ENCODE data around the gene GLS.
"Not testable (repeated sequence)": the region's sequence is repeated elsewhere in the genome, so short reads cannot be mapped to it uniquely, and the experiment has no call there.

The GLS gene

DNA sequence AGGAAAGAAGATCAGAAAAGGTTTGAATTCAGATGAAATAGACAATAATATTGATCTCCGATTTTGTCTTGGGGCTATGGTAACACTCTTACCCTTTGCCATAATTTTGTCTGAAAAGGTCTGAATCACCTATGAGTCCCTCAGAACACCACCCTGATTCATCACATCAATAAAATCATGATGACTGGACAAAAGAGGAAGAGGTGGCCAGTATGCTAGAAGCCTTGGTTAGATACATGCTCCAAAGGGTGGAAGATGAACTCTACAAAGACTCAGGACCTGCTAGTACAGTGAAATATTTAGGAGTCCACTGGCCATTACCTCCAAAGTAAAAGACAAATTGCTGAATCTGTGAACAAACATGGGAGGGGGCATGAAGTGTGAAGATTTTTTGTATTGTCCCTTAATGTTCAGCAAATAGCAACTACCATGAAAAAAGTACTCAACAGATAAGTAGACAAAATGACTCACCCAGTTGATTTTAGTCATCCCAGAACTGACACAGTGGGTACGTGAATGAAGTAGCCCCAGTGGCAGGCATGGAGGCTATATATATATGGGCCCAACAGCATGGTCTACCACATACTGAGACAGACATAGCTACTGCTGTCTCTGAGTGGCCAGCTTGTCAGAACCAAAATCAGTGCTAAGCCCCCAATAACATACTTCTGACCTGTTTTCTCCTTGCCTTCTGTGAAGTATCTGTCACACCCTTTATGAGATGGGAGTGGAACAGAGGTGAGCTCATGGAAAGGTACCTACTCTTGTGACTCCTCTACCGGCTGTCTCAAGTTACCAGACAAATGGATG, 36.5 kb upstream of the GLS start:
- H3K4me3 ChIP-seq (ENCODE audit: low read length) = no peak overlapping the region
- no peak overlapping the region for H3K9ac ChIP-seq (ENCODE audit: low read length)
- peaks cover 23% of the 10 kb centered on the region for H3K27me3 ChIP-seq (ENCODE audit: control insufficient read depth, insufficient read depth, low read length)
- no peaks in the 10 kb centered on the region for H3K9me3 ChIP-seq (ENCODE audit: control insufficient read depth, low read length)
- H3K4me1 ChIP-seq (ENCODE audit: control insufficient read depth, insufficient read depth, low read length) = no peaks in the 10 kb centered on the region
- no peaks in the 10 kb centered on the region for H3K36me3 ChIP-seq (ENCODE audit: control insufficient read depth, insufficient read depth, low read length)

DNA sequence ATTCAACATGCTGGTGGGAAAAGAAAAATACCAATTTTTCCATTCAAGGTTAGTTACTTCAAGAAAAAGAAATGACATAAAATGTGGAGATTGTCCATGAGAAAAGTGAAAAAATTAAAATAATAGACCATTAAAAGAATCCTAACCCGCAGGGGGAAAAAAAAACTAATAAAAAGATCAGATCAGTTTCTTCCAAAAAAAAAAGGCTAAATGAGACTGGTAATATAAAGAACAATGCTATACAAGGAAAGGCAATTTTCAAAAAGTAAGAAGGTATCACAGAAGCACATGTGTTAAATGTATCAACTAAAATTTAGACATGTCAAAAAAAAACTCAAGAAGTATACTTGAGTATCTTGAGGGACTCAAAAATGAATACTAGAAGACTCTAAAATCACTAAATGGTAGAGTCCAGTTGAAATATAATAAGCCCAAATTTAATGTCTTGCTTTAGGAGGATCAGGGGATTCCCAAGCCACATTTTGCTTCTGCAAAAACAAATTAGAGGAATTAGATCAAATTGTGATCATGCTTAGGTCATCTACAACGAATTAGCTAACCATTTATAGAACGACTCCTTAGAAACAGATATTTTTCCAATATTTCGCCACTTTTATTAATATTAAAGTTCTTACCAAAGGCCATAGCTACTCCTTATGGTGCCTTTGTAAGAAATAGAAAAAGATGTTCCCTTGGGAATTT, 35.8 kb upstream of the GLS start:
- Histone ChIP-seq H3K4me3 (ENCODE audit: low read length) (no peak overlapping the region), H3K9me3 (ENCODE audit: control insufficient read depth, low read length) (no peaks in the 10 kb centered on the region), H3K9ac (ENCODE audit: low read length) (no peak overlapping the region), H3K4me1 (ENCODE audit: control insufficient read depth, insufficient read depth, low read length) (no peaks in the 10 kb centered on the region), H3K36me3 (ENCODE audit: control insufficient read depth, insufficient read depth, low read length) (no peaks in the 10 kb centered on the region), H3K27me3 (ENCODE audit: control insufficient read depth, insufficient read depth, low read length) (peaks cover 23% of the 10 kb centered on the region)

DNA sequence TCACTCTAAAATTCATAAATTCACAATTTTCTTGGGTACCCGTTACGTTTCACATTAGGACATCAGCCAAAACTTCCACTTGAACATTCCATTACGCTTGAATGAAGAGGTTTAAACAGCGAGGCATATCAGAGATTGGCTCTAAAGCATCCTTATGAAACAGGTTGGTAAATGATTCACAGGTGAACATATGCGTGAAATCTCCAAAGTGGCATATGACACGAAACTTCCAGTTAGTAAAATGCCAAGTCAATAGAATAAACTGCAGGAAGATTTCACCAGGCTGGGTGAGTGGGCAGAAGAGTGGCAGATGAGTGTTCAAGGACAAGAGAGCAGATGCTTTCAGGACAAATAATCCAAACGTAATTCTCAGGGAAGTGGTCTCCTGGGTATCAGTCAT, 33.9 kb upstream of the GLS start:
- Histone ChIP-seq H3K27me3 (ENCODE audit: control insufficient read depth, insufficient read depth, low read length) (peaks cover 9% of the 10 kb centered on the region), H3K9ac (ENCODE audit: low read length) (no peak overlapping the region), H3K9me3 (ENCODE audit: control insufficient read depth, low read length) (no peaks in the 10 kb centered on the region), H3K36me3 (ENCODE audit: control insufficient read depth, insufficient read depth, low read length) (no peaks in the 10 kb centered on the region), H3K4me3 (ENCODE audit: low read length) (no peak overlapping the region), H3K4me1 (ENCODE audit: control insufficient read depth, insufficient read depth, low read length) (no peaks in the 10 kb centered on the region)

DNA sequence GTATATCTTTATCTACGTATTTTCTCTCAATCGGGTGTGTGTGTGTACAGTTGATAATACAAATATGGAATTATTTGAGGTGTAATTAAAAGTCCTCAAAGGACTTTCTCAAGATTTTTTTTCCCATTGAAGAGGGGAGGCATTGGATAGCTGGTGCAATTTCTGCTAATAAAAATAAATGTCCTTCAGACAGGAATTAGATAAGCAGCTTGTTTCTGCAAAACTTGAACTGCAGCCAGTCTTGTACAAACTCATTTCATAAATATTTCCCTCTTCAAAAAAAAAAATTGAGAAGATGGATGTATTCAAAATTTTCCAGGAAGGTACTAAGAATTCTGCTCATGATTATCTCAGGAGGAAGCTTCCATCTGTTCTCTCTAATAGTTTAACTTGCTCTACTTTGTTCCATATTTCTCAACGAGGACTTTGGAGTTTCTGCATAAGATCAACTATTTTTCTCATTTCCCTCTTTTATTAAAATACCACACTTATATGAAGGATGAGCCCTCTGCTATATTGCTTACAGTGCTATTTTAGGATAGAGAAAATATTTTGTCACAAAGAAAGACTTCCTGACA, 33.0 kb upstream of the GLS start:
- H3K4me1 ChIP-seq (ENCODE audit: control insufficient read depth, insufficient read depth, low read length) = no peaks in the 10 kb centered on the region
- no peaks in the 10 kb centered on the region for H3K36me3 ChIP-seq (ENCODE audit: control insufficient read depth, insufficient read depth, low read length)
- H3K9ac ChIP-seq (ENCODE audit: low read length) = no peak overlapping the region
- H3K4me3 ChIP-seq (ENCODE audit: low read length) = no peak overlapping the region
- peaks cover 5% of the 10 kb centered on the region for H3K27me3 ChIP-seq (ENCODE audit: control insufficient read depth, insufficient read depth, low read length)
- H3K9me3 ChIP-seq (ENCODE audit: control insufficient read depth, low read length) = no peaks in the 10 kb centered on the region

DNA sequence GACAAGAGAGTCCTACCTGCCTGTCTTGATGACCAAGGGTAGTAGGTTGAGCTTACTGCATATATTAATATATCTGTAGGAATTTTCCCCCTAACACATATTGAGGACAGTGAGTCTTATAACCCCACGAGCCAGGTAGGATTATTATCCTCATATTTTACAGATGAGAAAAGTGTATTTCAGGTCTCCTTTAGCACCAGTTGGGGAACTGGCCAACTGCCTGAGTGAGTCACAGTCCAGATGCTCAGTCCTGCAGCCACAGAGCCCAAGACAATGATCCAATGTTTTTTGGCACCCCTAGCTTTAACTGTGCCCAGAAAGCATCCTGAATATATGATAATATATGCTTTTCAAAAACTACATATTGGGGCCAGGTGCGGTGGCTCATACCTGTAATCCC, 30.8 kb upstream of the GLS start:
- H3K4me1 ChIP-seq (ENCODE audit: control insufficient read depth, insufficient read depth, low read length) = no peaks in the 10 kb centered on the region
- H3K4me3 ChIP-seq (ENCODE audit: low read length) = no peak overlapping the region
- H3K9ac ChIP-seq (ENCODE audit: low read length) = no peak overlapping the region
- no peaks in the 10 kb centered on the region for H3K36me3 ChIP-seq (ENCODE audit: control insufficient read depth, insufficient read depth, low read length)
- peaks cover 5% of the 10 kb centered on the region for H3K27me3 ChIP-seq (ENCODE audit: control insufficient read depth, insufficient read depth, low read length)
- no peaks in the 10 kb centered on the region for H3K9me3 ChIP-seq (ENCODE audit: control insufficient read depth, low read length)

DNA sequence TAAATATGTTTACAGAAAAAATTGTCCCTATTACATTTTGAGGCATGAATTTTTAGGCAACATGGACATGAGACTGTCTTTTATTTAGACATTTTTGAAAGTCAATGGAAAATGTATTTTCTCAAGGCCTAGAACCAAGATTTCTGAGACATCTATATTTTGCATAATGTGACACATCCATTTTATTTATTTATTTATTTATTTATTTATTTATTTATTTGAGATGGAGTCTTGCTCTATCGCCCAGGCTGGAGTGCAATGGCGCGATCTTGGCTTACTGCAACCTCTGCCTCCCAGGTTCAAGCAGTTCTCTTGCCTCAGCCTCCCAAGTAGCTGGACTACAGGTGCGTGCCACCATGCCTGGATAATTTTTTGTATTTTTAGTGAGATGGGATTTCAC, 27.6 kb upstream of the GLS start:
- H3K4me3 ChIP-seq (ENCODE audit: low read length); H3K9ac ChIP-seq (ENCODE audit: low read length); H3K9me3 ChIP-seq (ENCODE audit: control insufficient read depth, low read length); H3K36me3 ChIP-seq (ENCODE audit: control insufficient read depth, insufficient read depth, low read length); H3K27me3 ChIP-seq (ENCODE audit: control insufficient read depth, insufficient read depth, low read length); H3K4me1 ChIP-seq (ENCODE audit: control insufficient read depth, insufficient read depth, low read length): not testable (repeated sequence)

DNA sequence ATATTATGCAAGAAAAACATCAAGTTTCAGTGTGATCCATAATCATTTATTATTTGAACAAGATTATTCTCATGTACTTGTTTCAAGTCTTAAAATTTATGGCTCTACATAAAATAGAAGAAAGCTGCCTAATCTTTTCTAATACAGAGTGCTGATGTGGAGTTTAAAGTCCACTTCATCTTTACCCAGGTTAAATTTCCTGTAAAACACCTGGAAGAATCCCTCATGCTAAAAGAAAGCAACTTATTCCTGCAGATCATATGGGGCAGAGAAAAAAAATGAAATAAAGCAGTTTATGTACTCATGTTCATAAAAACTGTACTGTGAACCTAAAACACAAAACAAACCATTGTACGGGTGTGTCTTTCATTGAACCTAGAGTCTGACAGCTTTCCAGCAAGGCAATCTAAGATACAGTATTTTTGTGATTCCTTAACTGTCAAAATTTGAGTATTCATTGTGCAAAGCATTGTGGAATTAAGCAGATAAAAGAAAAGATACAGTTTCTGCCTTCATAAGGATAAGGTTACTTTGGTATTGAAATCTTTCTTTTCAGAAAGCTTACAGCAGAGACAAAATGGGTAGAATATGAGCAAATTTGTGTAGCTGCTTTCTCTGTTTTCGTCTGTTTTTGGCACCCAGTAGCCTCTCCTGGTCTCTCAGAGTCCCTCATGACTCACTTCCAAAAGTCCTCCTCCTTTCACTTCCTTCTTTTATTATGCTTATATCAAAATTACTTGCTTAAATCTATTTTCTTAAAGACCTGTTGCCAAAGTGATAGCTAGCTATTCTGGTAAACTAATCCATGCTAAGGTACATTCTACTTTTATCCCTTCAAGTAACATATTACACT, 26.9 kb upstream of the GLS start:
- Histone ChIP-seq H3K4me3 (ENCODE audit: low read length) (no peak overlapping the region), H3K9me3 (ENCODE audit: control insufficient read depth, low read length) (no peaks in the 10 kb centered on the region), H3K27me3 (ENCODE audit: control insufficient read depth, insufficient read depth, low read length) (no peaks in the 10 kb centered on the region), H3K9ac (ENCODE audit: low read length) (no peak overlapping the region), H3K36me3 (ENCODE audit: control insufficient read depth, insufficient read depth, low read length) (no peaks in the 10 kb centered on the region), H3K4me1 (ENCODE audit: control insufficient read depth, insufficient read depth, low read length) (no peaks in the 10 kb centered on the region)

DNA sequence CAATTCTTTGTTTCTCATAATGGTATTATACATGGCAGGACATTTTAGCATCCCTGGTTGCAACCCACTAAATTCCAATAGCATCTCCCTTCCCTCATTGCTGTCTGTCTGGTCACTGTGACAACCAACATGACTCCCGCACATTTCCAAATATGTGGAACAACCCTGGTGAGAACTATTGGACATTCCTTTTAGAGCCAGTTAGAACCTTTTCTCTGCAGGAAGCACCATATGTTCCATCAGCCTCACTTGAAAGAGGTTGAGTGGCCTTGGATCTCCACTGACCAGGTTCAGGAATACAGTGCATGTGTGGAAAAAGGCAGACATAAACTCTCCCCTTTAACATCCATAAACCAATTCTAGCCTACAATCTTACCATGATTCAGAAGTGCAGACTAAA, 25.9 kb upstream of the GLS start:
- H3K36me3 ChIP-seq (ENCODE audit: control insufficient read depth, insufficient read depth, low read length) = no peaks in the 10 kb centered on the region
- no peaks in the 10 kb centered on the region for H3K27me3 ChIP-seq (ENCODE audit: control insufficient read depth, insufficient read depth, low read length)
- H3K4me3 ChIP-seq (ENCODE audit: low read length) = no peak overlapping the region
- no peaks in the 10 kb centered on the region for H3K4me1 ChIP-seq (ENCODE audit: control insufficient read depth, insufficient read depth, low read length)
- H3K9ac ChIP-seq (ENCODE audit: low read length) = no peak overlapping the region
- H3K9me3 ChIP-seq (ENCODE audit: control insufficient read depth, low read length) = no peaks in the 10 kb centered on the region

DNA sequence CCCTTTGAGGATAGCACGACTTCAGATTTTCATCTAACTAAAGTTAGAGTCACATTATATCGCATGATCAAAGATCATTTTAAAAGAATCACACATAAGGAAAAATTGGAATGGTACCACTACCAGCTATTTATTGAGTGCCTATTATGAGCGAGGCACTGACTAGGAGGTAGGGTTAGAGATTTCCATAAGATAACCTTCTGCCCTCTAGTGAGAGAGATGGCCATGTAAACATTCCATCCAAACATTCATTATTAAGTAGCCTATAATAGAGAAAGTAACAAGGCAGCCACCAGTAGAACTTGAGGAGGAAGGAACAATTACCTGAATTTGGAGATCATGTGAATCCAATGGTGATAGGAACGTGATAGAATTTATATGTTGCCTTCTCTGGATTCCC, 25.4 kb upstream of the GLS start:
- Histone ChIP-seq H3K36me3 (ENCODE audit: control insufficient read depth, insufficient read depth, low read length) (no peaks in the 10 kb centered on the region), H3K27me3 (ENCODE audit: control insufficient read depth, insufficient read depth, low read length) (no peaks in the 10 kb centered on the region), H3K4me3 (ENCODE audit: low read length) (no peak overlapping the region), H3K4me1 (ENCODE audit: control insufficient read depth, insufficient read depth, low read length) (no peaks in the 10 kb centered on the region), H3K9ac (ENCODE audit: low read length) (no peak overlapping the region), H3K9me3 (ENCODE audit: control insufficient read depth, low read length) (no peaks in the 10 kb centered on the region)

DNA sequence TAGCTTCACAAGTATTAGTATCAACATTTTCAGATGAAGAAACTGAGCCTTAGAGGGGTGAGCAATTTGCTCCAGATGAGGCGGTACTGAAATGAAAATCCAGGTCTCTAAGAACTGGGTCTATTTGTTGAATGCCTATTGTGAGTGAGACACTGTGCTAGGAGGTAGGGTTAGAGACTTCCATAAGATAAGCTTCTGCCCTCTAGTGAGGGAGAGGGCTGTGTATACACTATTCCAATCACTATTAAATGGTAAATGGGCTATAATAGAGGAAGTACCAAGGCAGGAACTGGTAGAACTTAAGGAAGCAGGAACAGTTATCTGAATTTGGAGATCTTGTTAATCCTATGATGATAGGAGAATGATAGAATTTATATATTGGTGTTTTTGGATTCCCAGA, 23.6 kb upstream of the GLS start:
- no peak overlapping the region for H3K4me3 ChIP-seq (ENCODE audit: low read length)
- no peaks in the 10 kb centered on the region for H3K36me3 ChIP-seq (ENCODE audit: control insufficient read depth, insufficient read depth, low read length)
- no peaks in the 10 kb centered on the region for H3K27me3 ChIP-seq (ENCODE audit: control insufficient read depth, insufficient read depth, low read length)
- no peak overlapping the region for H3K9ac ChIP-seq (ENCODE audit: low read length)
- H3K4me1 ChIP-seq (ENCODE audit: control insufficient read depth, insufficient read depth, low read length) = no peaks in the 10 kb centered on the region
- H3K9me3 ChIP-seq (ENCODE audit: control insufficient read depth, low read length) = no peaks in the 10 kb centered on the region

DNA sequence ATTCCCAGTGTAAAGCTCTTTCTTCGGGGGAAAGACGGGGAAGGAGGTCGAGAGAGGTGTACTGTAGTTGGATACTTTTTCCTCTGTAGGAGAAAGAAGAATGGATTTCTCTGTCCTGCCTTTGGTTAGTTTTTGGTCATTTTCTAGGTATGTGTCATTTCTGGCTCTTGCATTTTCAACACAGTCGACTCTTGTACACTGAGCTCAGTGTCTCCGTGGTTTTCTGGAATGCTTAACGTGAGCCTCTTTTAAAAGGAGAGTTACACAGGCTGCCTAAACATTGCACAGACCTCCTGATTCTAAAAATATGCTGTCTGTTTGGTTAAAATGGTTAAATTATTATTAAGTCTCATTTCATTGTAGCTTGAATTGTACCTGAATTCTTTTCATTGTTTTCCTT, 21.8 kb upstream of the GLS start:
- Histone ChIP-seq H3K4me3 (ENCODE audit: low read length) (no peak overlapping the region), H3K27me3 (ENCODE audit: control insufficient read depth, insufficient read depth, low read length) (no peaks in the 10 kb centered on the region), H3K9me3 (ENCODE audit: control insufficient read depth, low read length) (no peaks in the 10 kb centered on the region), H3K9ac (ENCODE audit: low read length) (no peak overlapping the region), H3K36me3 (ENCODE audit: control insufficient read depth, insufficient read depth, low read length) (no peaks in the 10 kb centered on the region), H3K4me1 (ENCODE audit: control insufficient read depth, insufficient read depth, low read length) (no peaks in the 10 kb centered on the region)
